Neural progenitor cell (in vitro differentiated cells): ENCODE data around the gene IL18R1.

Experiments
- EZH2phosphoT487 ChIP-seq: fragments of 200-600 bp; sonication (generic); IDR thresholded peaks from 2 replicates; pipeline ENCODE4 v1.6.1; 2017; ENCODE audit warnings: antibody characterized with exemption
- TF ChIP-seq, protein P1 (sequence below): fragments of 200-600 bp; sonication (generic); IDR thresholded peaks from 2 replicates; pipeline ENCODE4 v1.5.1; 2017; ENCODE audit warnings: antibody characterized with exemption, mild to moderate bottlenecking

GRCh38 chr2:102358496-102358895 lies 2.9 kb downstream of the IL18R1 start:
- TF ChIP-seq, protein P1, sequence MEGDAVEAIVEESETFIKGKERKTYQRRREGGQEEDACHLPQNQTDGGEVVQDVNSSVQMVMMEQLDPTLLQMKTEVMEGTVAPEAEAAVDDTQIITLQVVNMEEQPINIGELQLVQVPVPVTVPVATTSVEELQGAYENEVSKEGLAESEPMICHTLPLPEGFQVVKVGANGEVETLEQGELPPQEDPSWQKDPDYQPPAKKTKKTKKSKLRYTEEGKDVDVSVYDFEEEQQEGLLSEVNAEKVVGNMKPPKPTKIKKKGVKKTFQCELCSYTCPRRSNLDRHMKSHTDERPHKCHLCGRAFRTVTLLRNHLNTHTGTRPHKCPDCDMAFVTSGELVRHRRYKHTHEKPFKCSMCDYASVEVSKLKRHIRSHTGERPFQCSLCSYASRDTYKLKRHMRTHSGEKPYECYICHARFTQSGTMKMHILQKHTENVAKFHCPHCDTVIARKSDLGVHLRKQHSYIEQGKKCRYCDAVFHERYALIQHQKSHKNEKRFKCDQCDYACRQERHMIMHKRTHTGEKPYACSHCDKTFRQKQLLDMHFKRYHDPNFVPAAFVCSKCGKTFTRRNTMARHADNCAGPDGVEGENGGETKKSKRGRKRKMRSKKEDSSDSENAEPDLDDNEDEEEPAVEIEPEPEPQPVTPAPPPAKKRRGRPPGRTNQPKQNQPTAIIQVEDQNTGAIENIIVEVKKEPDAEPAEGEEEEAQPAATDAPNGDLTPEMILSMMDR: no peak
- no peak for TF ChIP-seq EZH2phosphoT487
